GM12892 (cell line): ENCODE data around the gene FN3K.

Source experiments
- POLR2A ChIP-seq: IDR thresholded peaks from 2 replicates; pipeline ENCODE4 v1.6.1; 2011; ENCODE audit warnings: low read depth, low read length, control low read depth
- TAF1 ChIP-seq: IDR thresholded peaks from 2 replicates; pipeline ENCODE4 v1.6.1; 2011; ENCODE audit warnings: low read depth, mild to moderate bottlenecking, control low read depth, low read length, borderline replicate concordance

DNA sequence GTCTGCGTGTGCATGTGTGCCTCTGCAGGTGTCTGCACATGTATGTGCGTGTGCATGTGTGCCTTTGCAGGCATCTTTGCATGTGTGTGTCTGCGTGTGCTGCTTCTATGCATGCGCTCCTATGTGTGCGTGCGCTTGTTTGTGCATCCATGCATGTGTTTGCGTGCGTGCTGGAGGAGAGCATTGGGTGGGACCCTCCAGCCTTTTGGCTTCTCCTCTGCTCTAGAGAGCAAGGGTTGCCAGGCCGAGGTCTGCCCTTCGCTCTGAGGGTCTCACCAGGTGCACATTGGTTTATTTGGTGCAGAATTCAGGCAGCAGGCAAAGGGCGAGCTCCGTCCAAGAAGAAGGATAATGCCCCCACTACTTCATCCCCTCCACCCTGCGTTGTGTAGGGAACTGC, 35.9 kb upstream of the FN3K start:
- TF ChIP-seq TAF1: no peak
- no peak for TF ChIP-seq POLR2A
